GM19468 (cell line): Measurements from ENCODE around the gene CMTM8.

Source experiments
- ATAC-seq: cut with Tn5 transposase; IDR thresholded peaks from one replicate; pipeline ENCODE4 v1.9.1; 2021; ENCODE audit warnings: mild to moderate bottlenecking, moderate library complexity, moderate number of reproducible peaks; ENCODE audit not compliant: unreplicated experiment; ENCODE audit errors: extremely low read depth

Gene CMTM8

GRCh38 chr3:32325201-32325600 lies 86.7 kb downstream of the CMTM8 start:
- no peak for ATAC-seq

- ATAC-seq, result no peak
These were observed 87.4 kb downstream of the CMTM8 start for GRCh38 chr3:32325927-32326326.

GRCh38 chr3:32326795-32327194 lies 88.3 kb downstream of the CMTM8 start:
- ATAC-seq, result no peak

- no peak for ATAC-seq
These were observed 96.2 kb downstream of the CMTM8 start for GRCh38 chr3:32334675-32335074.

- ATAC-seq, result no peak
These were observed 97.1 kb downstream of the CMTM8 start for GRCh38 chr3:32335365-32336112.

GRCh38 chr3:32336113-32336498 lies 97.6 kb downstream of the CMTM8 start:
- ATAC-seq, result no peak

GRCh38 chr3:32337505-32337904 lies 99.0 kb downstream of the CMTM8 start:
- no peak for ATAC-seq

- no peak for ATAC-seq
These were observed 101.6 kb downstream of the CMTM8 start for GRCh38 chr3:32340039-32340438.

- ATAC-seq, result no peak
These were observed 102.3 kb downstream of the CMTM8 start for GRCh38 chr3:32340611-32341365.

- no peak for ATAC-seq
These were observed 109.1 kb downstream of the CMTM8 start for GRCh38 chr3:32347343-32348125.

- ATAC-seq, result no peak
These were observed 110.7 kb downstream of the CMTM8 start for GRCh38 chr3:32349184-32349583.

GRCh38 chr3:32352563-32352962 lies 114.1 kb downstream of the CMTM8 start:
- no peak for ATAC-seq

GRCh38 chr3:32353351-32353750 lies 114.9 kb downstream of the CMTM8 start:
- ATAC-seq, result no peak

- no peak for ATAC-seq
These were observed 115.9 kb downstream of the CMTM8 start for GRCh38 chr3:32354362-32354778.

- ATAC-seq, result no peak
These were observed 117.3 kb downstream of the CMTM8 start for GRCh38 chr3:32355751-32356291.

- no peak for ATAC-seq
These were observed 121.4 kb downstream of the CMTM8 start for GRCh38 chr3:32359766-32360492.

- ATAC-seq, result no peak
These were observed 122.0 kb downstream of the CMTM8 start for GRCh38 chr3:32360493-32360827.

- ATAC-seq, result peak; percentile 53
These were observed 128.3 kb downstream of the CMTM8 start for GRCh38 chr3:32366638-32367397.

GRCh38 chr3:32367442-32367841 lies 129.0 kb downstream of the CMTM8 start:
- no peak for ATAC-seq
